A549 treated with dexamethasone at 1 μM for 4 hours (cell line): ENCODE measurements around the gene KLHL28. TPM values are rescaled to one million over a fixed set of nuclear protein-coding genes. Genes with fewer than 3 reads are reported as not detected.

Source experiments
- total RNA-seq: library from RNA; stranded (reverse); fragments of 200-300 nt; extraction: Qiagen RNA extraction; gene quantifications from 5 replicates; pipeline ENCODE4 v1.2.3, GENCODE V29; 2022

KLHL28 gene
- 4.8 to 8.5 TPM (median 5.6 TPM) in 5 replicates for total RNA-seq

GRCh38 chr14:44961554-44962333 lies at the start of gene KLHL28, which contains the start of gene TOGARAM1:
KLHL28 (minus strand) TSS chr14:44961947; CDS start chr14:44945928, 16,019 bp downstream.
TOGARAM1 (plus strand) TSS chr14:44962190; CDS start chr14:44962422, 232 bp downstream.

Other genes starting within 250 kb of the KLHL28 start
- gene TOGARAM1, start 243 bp upstream of the KLHL28 start, total RNA-seq = 6.9 to 10.3 TPM (median 8.1 TPM) in 5 replicates
- 15.9 to 23.1 TPM (median 20.0 TPM) in 5 replicates for gene PRPF39, start 122.2 kb upstream of the KLHL28 start, total RNA-seq
- 119 to 149 TPM (median 122 TPM) in 5 replicates for gene FKBP3, start 172.5 kb upstream of the KLHL28 start, total RNA-seq
- gene FANCM, start 174.0 kb upstream of the KLHL28 start, total RNA-seq = 3.4 to 6.8 TPM (median 5.6 TPM) in 5 replicates